NB4 (cell line): Measurements from ENCODE around the gene LMTK3.
"Not testable (repeated sequence)": the region's sequence is repeated elsewhere in the genome, so short reads cannot be mapped to it uniquely, and the experiment has no call there.

Experiments used
- DNase-seq: peaks from one replicate; pipeline ENCODE4 v3.0.0; 2010; ENCODE audit warnings: low read depth
- H3K4me3 ChIP-seq: one replicate; pipeline ENCODE4 v1.5.1; 2011; ENCODE audit warnings: mild to moderate bottlenecking, low read depth, low read length, moderate library complexity
- MAX ChIP-seq: IDR thresholded peaks from 2 replicates; pipeline ENCODE4 v1.6.1; 2011; ENCODE audit warnings: low read depth, low read length
- MYC ChIP-seq: IDR thresholded peaks from 2 replicates; pipeline ENCODE4 v1.6.1; 2011; ENCODE audit warnings: low read depth, low read length
- POLR2A ChIP-seq: IDR thresholded peaks from 2 replicates; pipeline ENCODE4 v1.6.1; 2011; ENCODE audit warnings: mild to moderate bottlenecking; ENCODE audit not compliant: insufficient read length; ENCODE audit errors: extremely low read depth
- TF ChIP-seq, protein P1 (sequence below): IDR thresholded peaks from one replicate; pipeline ENCODE4 v1.5.1; 2012; ENCODE audit warnings: low read depth, low read length

The LMTK3 gene

DNA sequence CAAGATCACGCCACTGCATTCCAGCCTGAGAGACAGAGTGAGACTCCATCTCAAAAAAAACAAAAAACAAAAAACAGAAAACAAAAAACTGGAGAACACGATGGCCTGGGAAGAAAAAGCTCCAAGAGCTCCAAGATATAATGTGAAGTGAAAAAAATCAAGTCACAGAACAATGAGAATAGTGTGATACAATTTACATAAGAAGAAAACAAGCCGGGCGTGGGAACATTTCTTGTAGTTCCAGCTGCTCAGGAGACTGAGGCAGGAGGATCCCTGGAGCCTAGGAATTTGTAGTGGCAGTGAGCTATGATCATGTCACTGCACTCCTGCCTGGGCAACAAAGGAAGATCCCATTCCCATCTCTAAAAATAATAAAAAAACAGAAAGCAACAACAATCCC, 8.5 kb upstream of the LMTK3 start:
- DNase-seq = no peak
- H3K4me3 ChIP-seq = no peak overlapping the region
- TF ChIP-seq, protein P1, sequence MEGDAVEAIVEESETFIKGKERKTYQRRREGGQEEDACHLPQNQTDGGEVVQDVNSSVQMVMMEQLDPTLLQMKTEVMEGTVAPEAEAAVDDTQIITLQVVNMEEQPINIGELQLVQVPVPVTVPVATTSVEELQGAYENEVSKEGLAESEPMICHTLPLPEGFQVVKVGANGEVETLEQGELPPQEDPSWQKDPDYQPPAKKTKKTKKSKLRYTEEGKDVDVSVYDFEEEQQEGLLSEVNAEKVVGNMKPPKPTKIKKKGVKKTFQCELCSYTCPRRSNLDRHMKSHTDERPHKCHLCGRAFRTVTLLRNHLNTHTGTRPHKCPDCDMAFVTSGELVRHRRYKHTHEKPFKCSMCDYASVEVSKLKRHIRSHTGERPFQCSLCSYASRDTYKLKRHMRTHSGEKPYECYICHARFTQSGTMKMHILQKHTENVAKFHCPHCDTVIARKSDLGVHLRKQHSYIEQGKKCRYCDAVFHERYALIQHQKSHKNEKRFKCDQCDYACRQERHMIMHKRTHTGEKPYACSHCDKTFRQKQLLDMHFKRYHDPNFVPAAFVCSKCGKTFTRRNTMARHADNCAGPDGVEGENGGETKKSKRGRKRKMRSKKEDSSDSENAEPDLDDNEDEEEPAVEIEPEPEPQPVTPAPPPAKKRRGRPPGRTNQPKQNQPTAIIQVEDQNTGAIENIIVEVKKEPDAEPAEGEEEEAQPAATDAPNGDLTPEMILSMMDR = no peak
- TF ChIP-seq MAX (no peak), POLR2A (no peak), MYC (no peak)

DNA sequence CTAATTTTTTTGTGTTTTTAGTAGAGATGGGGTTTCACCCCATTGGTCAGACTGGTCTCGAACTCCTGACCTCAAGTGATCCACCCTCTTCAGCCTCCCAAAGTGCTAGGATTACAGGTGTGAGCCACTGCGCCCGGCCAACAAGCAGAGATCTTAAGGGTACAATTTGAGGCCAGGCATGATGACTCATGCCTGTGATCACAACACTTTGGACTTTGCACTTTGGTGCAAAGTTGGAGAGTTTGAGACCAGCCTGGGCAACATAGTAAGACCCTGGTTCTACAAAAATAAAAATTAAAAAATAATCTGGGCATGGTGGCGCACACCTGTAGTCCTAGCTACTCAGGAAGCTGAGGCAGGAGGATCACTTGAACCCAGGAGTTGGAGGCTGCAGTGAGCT, 7.8 kb upstream of the LMTK3 start:
- not testable (repeated sequence) for DNase-seq, H3K4me3 ChIP-seq

GRCh38 chr19:48518207-48518606, 6.6 kb upstream of the LMTK3 start:
- H3K4me3 ChIP-seq = no peak overlapping the region
- TF ChIP-seq MAX (no peak), MYC (no peak), POLR2A (no peak)
- TF ChIP-seq, protein P1 = no peak
- DNase-seq = no peak

- no peak overlapping the region for H3K4me3 ChIP-seq
- TF ChIP-seq POLR2A = no peak
- TF ChIP-seq MAX = no peak
- TF ChIP-seq, protein P1 = no peak
- no peak for TF ChIP-seq MYC
- no peak for DNase-seq
Measured at GRCh38 chr19:48516536-48516935, 4.9 kb upstream of the LMTK3 start.

- TF ChIP-seq MYC (no peak), MAX (no peak), POLR2A (no peak)
- TF ChIP-seq, protein P1 = no peak
- no peak for DNase-seq
- H3K4me3 ChIP-seq = peak overlapping the region; percentile 66
Measured at GRCh38 chr19:48514123-48514458, 2.5 kb upstream of the LMTK3 start.

- peak; percentile 97 for DNase-seq
- peak overlapping the region; percentile 66 for H3K4me3 ChIP-seq
- no peak for TF ChIP-seq MYC
- TF ChIP-seq POLR2A = no peak
- TF ChIP-seq, protein P1 = no peak
- no peak for TF ChIP-seq MAX
Measured at GRCh38 chr19:48513289-48514122, 1.9 kb upstream of the LMTK3 start.
